Measurements from ENCODE around the gene IL17F.

The IL17F gene

DNA sequence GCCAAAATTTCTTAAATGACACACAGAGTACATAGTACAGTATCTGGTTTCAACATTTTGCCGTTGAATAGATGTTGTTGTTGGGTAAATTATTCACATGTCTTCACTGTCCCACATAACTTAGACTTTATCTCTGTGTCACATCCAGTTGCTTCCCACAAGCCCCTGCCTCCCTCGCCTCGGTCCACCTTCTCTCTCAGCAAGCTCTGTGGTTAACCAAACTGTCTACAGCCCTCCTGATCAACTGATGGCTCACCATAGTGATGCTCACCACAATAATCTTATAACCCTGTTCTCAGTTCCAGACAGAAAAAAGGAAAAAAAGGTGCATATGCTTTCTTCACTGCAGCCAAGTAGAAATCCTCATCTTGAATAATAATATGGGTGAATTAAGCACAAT is 23.0 kb downstream of the IL17F start:
- Histone ChIP-seq H3K4me2 (peak overlapping the region; percentile 52), H3K4me1 (ENCODE audit: low read depth, poor library complexity, severe bottlenecking) (peaks cover 69% of the 10 kb centered on the region), H2AFZ (ENCODE audit: low read depth) (no peak overlapping the region), H3K27me3 (ENCODE audit: insufficient read depth, low read depth) (peaks cover 3% of the 10 kb centered on the region; the same call in 1 of the 2 replicates), H3K4me3 (IDR thresholded peaks at IDR 0.05; ENCODE audit: insufficient read depth, low read depth, low read length) (no peak overlapping the region), H3K9ac (no peak overlapping the region), H4K20me1 (ENCODE audit: insufficient read depth) (no peaks in the 10 kb centered on the region), H3K79me2 (ENCODE audit: insufficient read depth, low read depth) (no peaks in the 10 kb centered on the region), H3K36me3 (ENCODE audit: insufficient read depth) (no peaks in the 10 kb centered on the region), H3K27ac (no peak overlapping the region)
- TF ChIP-seq, protein P1, sequence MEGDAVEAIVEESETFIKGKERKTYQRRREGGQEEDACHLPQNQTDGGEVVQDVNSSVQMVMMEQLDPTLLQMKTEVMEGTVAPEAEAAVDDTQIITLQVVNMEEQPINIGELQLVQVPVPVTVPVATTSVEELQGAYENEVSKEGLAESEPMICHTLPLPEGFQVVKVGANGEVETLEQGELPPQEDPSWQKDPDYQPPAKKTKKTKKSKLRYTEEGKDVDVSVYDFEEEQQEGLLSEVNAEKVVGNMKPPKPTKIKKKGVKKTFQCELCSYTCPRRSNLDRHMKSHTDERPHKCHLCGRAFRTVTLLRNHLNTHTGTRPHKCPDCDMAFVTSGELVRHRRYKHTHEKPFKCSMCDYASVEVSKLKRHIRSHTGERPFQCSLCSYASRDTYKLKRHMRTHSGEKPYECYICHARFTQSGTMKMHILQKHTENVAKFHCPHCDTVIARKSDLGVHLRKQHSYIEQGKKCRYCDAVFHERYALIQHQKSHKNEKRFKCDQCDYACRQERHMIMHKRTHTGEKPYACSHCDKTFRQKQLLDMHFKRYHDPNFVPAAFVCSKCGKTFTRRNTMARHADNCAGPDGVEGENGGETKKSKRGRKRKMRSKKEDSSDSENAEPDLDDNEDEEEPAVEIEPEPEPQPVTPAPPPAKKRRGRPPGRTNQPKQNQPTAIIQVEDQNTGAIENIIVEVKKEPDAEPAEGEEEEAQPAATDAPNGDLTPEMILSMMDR (conservative IDR thresholded peaks at IDR 0.05; ENCODE audit: low read depth, low read length) = no peak

GRCh38 chr6:52217761-52218160 is 26.5 kb downstream of the IL17F start:
- TF ChIP-seq, protein P1 (conservative IDR thresholded peaks at IDR 0.05; ENCODE audit: low read depth, low read length) = no peak
- no peaks in the 10 kb centered on the region for H4K20me1 ChIP-seq (ENCODE audit: insufficient read depth)
- no peak overlapping the region for H2AFZ ChIP-seq (ENCODE audit: low read depth)
- H3K4me1 ChIP-seq (ENCODE audit: low read depth, poor library complexity, severe bottlenecking) = peaks cover 84% of the 10 kb centered on the region
- peak overlapping the region; percentile 46; the same call in 1 of the 2 replicates for H3K4me2 ChIP-seq
- H3K9ac ChIP-seq = no peak overlapping the region
- H3K4me3 ChIP-seq (IDR thresholded peaks at IDR 0.05; ENCODE audit: insufficient read depth, low read depth, low read length) = no peak overlapping the region
- 0 out of 2 replicates have a peak, but pooled peaks cover 3% of the 10 kb centered on the region for H3K27me3 ChIP-seq (ENCODE audit: insufficient read depth, low read depth)
- no peak overlapping the region for H3K27ac ChIP-seq
- no peaks in the 10 kb centered on the region for H3K79me2 ChIP-seq (ENCODE audit: insufficient read depth, low read depth)
- no peaks in the 10 kb centered on the region for H3K36me3 ChIP-seq (ENCODE audit: insufficient read depth)

DNA sequence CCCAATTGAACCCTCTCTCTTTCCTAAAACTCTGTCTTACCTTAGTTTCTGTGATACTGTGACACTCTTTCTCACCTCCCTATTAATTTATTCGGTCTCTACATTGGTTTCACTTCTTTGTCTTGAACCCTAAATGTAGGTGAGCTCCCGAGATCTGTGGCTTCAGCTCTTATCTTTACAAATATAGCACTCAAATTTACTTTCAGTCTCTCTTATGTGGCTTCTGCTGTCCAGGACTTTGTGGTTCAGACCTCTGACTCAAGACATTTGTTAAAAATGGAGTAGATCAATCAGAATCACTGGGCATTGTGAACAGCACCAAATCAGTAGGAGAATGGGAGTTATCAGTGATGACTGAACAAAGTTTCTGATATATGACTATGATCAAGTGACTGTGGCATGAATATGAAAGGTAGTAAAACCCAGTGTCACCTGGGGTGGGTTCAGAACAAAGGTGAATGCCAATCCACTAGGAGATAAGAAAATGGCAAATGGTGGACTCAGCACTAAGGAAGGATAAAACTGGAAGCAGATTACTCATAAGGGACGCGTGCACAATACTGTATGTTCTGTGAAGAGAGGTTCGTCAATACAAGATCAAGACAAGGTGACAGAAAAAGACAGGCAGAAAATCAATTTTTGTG is 27.2 kb downstream of the IL17F start:
- no peak overlapping the region for H3K4me3 ChIP-seq (IDR thresholded peaks at IDR 0.05; ENCODE audit: insufficient read depth, low read depth, low read length)
- H3K27ac ChIP-seq = peak overlapping the region; percentile 6; the same call in 1 of the 2 replicates
- H3K4me2 ChIP-seq = peak overlapping the region; percentile 46
- peaks cover 84% of the 10 kb centered on the region for H3K4me1 ChIP-seq (ENCODE audit: low read depth, poor library complexity, severe bottlenecking)
- H3K36me3 ChIP-seq (ENCODE audit: insufficient read depth) = no peaks in the 10 kb centered on the region
- TF ChIP-seq, protein P1 (conservative IDR thresholded peaks at IDR 0.05; ENCODE audit: low read depth, low read length) = no peak
- H3K9ac ChIP-seq = no peak overlapping the region
- no peaks in the 10 kb centered on the region for H3K79me2 ChIP-seq (ENCODE audit: insufficient read depth, low read depth)
- H2AFZ ChIP-seq (ENCODE audit: low read depth) = no peak overlapping the region
- no peaks in the 10 kb centered on the region for H4K20me1 ChIP-seq (ENCODE audit: insufficient read depth)
- H3K27me3 ChIP-seq (ENCODE audit: insufficient read depth, low read depth) = no peaks in the 10 kb centered on the region

GRCh38 chr6:52215787-52216186 is 28.5 kb downstream of the IL17F start:
- TF ChIP-seq, protein P1 (conservative IDR thresholded peaks at IDR 0.05; ENCODE audit: low read depth, low read length) = no peak
- Histone ChIP-seq H2AFZ (ENCODE audit: low read depth) (no peak overlapping the region), H3K9ac (no peak overlapping the region), H3K36me3 (ENCODE audit: insufficient read depth) (no peaks in the 10 kb centered on the region), H4K20me1 (ENCODE audit: insufficient read depth) (no peaks in the 10 kb centered on the region), H3K4me3 (IDR thresholded peaks at IDR 0.05; ENCODE audit: insufficient read depth, low read depth, low read length) (no peak overlapping the region), H3K4me2 (peak overlapping the region; percentile 26; the same call in 1 of the 2 replicates), H3K79me2 (ENCODE audit: insufficient read depth, low read depth) (no peaks in the 10 kb centered on the region), H3K27me3 (ENCODE audit: insufficient read depth, low read depth) (no peaks in the 10 kb centered on the region), H3K4me1 (ENCODE audit: low read depth, poor library complexity, severe bottlenecking) (peaks cover 76% of the 10 kb centered on the region), H3K27ac (no peak overlapping the region)

Measured in KMS-11 (cell line).